Measurements from ENCODE around the gene MAJIN. TPM values are rescaled to one million over a fixed set of nuclear protein-coding genes. Genes with fewer than 3 reads are reported as not detected.
"Not testable (repeated sequence)": the region's sequence is repeated elsewhere in the genome, so short reads cannot be mapped to it uniquely, and the experiment has no call there.

MAJIN gene
- total RNA-seq, 1 donor from 2014 or later, result not detected

- Mint-ChIP-seq H3K4me1 (ENCODE audit: unreplicated experiment) (peaks cover 11% of the 10 kb centered on the region), H3K27ac (ENCODE audit: unreplicated experiment) (no peak overlapping the region), H3K9me3 (ENCODE audit: unreplicated experiment) (no peaks in the 10 kb centered on the region), H3K4me3 (ENCODE audit: unreplicated experiment) (no peak overlapping the region), H3K27me3 (ENCODE audit: unreplicated experiment) (no peaks in the 10 kb centered on the region), H3K36me3 (ENCODE audit: unreplicated experiment) (no peaks in the 10 kb centered on the region)
- TF ChIP-seq CTCF (IDR thresholded peaks at IDR 0.05), result no peak
- DNase-seq (ENCODE audit: extremely low spot score, unreplicated experiment), result no peak
Observed at GRCh38 chr11:65008873-65009272, 37.0 kb upstream of the MAJIN start.

- Mint-ChIP-seq H3K4me1 (ENCODE audit: unreplicated experiment) (peaks cover 6% of the 10 kb centered on the region), H3K36me3 (ENCODE audit: unreplicated experiment) (no peaks in the 10 kb centered on the region), H3K27me3 (ENCODE audit: unreplicated experiment) (no peaks in the 10 kb centered on the region), H3K4me3 (ENCODE audit: unreplicated experiment) (no peak overlapping the region), H3K9me3 (ENCODE audit: unreplicated experiment) (no peaks in the 10 kb centered on the region), H3K27ac (ENCODE audit: unreplicated experiment) (no peak overlapping the region)
- no peak for TF ChIP-seq CTCF (IDR thresholded peaks at IDR 0.05)
- DNase-seq (ENCODE audit: extremely low spot score, unreplicated experiment), result no peak
Observed at GRCh38 chr11:65008016-65008415, 36.1 kb upstream of the MAJIN start.

DNA sequence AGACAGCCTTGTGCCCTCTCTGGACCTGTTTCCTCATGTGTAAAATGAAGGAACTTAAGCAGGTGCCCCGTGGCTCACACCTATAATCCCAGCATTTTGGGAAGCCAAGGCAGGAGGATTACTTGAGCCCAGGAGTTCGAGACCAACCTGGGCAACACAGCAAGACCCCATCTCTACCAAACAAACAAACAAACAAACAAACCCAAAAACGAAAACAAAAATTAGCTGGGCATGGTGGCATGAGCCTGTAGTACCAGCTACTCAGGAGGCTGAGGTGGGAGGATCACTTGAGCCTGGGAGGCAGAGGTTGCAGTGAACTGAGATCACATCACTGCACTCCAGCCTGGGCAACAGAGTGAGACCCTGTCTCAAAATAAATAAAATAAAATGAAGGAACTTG, 32.1 kb upstream of the MAJIN start:
- not testable (repeated sequence) for H3K27me3 Mint-ChIP-seq (ENCODE audit: unreplicated experiment); H3K4me1 Mint-ChIP-seq (ENCODE audit: unreplicated experiment); H3K4me3 Mint-ChIP-seq (ENCODE audit: unreplicated experiment); H3K36me3 Mint-ChIP-seq (ENCODE audit: unreplicated experiment); H3K27ac Mint-ChIP-seq (ENCODE audit: unreplicated experiment); DNase-seq (ENCODE audit: extremely low spot score, unreplicated experiment); H3K9me3 Mint-ChIP-seq (ENCODE audit: unreplicated experiment)

DNA sequence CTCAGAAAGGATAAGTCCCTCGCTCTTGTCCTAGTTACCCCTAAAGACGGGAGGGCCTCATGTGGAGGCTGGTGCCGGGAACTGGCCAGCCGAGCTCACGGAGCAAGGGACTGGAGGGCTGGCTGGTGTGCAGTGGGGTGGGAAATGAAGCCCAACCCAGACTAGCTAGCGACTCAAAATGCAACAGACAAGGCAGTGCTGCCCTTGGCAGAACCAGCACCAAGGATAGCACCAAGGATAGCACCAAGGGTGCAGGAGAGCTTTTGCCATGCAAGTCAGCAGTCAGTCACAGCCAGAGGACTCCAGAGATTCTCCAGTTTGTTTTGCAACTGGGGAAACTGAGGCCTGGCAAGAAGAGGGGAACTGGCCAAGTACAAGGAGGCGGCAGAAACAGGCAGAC, 31.4 kb upstream of the MAJIN start:
- Mint-ChIP-seq H3K4me3 (ENCODE audit: unreplicated experiment) (no peak overlapping the region), H3K4me1 (ENCODE audit: unreplicated experiment) (peaks cover 5% of the 10 kb centered on the region), H3K9me3 (ENCODE audit: unreplicated experiment) (no peaks in the 10 kb centered on the region), H3K27ac (ENCODE audit: unreplicated experiment) (no peak overlapping the region), H3K36me3 (ENCODE audit: unreplicated experiment) (no peaks in the 10 kb centered on the region), H3K27me3 (ENCODE audit: unreplicated experiment) (no peaks in the 10 kb centered on the region)
- TF ChIP-seq CTCF (IDR thresholded peaks at IDR 0.05), result no peak
- no peak for DNase-seq (ENCODE audit: extremely low spot score, unreplicated experiment)

DNA sequence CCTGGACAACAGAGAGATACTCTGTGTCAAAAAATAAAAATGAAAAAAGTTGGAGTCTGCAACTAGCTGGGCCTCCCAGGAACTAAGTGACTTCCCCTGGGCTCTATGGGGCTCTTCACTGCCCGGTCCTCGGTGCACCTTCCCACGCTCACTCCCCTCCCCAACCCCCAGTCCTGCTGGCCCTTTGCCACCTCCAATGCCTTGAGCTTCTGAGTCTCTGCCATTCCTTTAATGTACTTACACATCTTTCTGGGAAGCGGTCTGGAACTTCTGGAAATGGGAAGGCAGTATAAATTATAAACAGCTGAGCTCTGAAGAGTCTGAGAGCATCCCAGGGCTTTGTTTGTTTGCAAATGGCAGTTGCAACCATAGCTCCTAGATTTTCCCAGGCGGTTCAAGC, 30.8 kb upstream of the MAJIN start:
- no peak for TF ChIP-seq CTCF (IDR thresholded peaks at IDR 0.05)
- no peaks in the 10 kb centered on the region for H3K36me3 Mint-ChIP-seq (ENCODE audit: unreplicated experiment)
- no peak overlapping the region for H3K4me3 Mint-ChIP-seq (ENCODE audit: unreplicated experiment)
- no peaks in the 10 kb centered on the region for H3K9me3 Mint-ChIP-seq (ENCODE audit: unreplicated experiment)
- H3K4me1 Mint-ChIP-seq (ENCODE audit: unreplicated experiment), result peaks cover 5% of the 10 kb centered on the region
- no peaks in the 10 kb centered on the region for H3K27me3 Mint-ChIP-seq (ENCODE audit: unreplicated experiment)
- DNase-seq (ENCODE audit: extremely low spot score, unreplicated experiment), result no peak
- no peak overlapping the region for H3K27ac Mint-ChIP-seq (ENCODE audit: unreplicated experiment)

- DNase-seq (ENCODE audit: extremely low spot score, unreplicated experiment), result no peak
- no peak for TF ChIP-seq CTCF (IDR thresholded peaks at IDR 0.05)
Observed at GRCh38 chr11:64999478-64999877, 27.6 kb upstream of the MAJIN start.

More at GRCh38 chr11:64999478-64999877, 27.6 kb upstream of the MAJIN start:
- H3K4me1 Mint-ChIP-seq (ENCODE audit: unreplicated experiment), result peaks cover 9% of the 10 kb centered on the region
- no peak overlapping the region for H3K4me3 Mint-ChIP-seq (ENCODE audit: unreplicated experiment)
- no peaks in the 10 kb centered on the region for H3K27me3 Mint-ChIP-seq (ENCODE audit: unreplicated experiment)
- no peaks in the 10 kb centered on the region for H3K36me3 Mint-ChIP-seq (ENCODE audit: unreplicated experiment)
- H3K27ac Mint-ChIP-seq (ENCODE audit: unreplicated experiment), result no peak overlapping the region
- no peaks in the 10 kb centered on the region for H3K9me3 Mint-ChIP-seq (ENCODE audit: unreplicated experiment)

All from osteocyte (in vitro differentiated cells).